ENCODE data around the gene MTX1.
"Not testable (repeated sequence)": the region's sequence is repeated elsewhere in the genome, so short reads cannot be mapped to it uniquely, and the experiment has no call there.

Gene MTX1

DNA sequence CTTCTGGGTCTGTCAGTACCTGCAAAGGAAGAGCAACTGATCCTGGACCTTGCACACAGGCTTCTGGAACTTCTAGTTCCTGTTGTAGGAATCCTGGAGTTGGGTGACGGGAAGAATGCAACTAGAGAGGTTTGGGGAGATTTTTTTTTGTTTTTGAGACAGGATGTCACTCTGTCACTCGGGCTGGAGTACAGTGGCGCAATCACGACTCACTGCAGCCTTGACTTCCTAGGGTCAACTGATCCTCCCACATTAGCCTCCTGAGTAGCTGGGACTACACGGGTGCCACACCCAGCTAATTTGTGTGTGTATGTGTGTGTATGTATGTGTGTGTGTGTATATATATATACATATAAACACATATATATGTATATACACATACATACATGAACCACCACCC is 28.0 kb downstream of the MTX1 start:
- no peak overlapping the region for H3K27ac ChIP-seq
- no peak for TF ChIP-seq ZFX (IDR thresholded peaks at IDR 0.05)
- TF ChIP-seq, protein P1, sequence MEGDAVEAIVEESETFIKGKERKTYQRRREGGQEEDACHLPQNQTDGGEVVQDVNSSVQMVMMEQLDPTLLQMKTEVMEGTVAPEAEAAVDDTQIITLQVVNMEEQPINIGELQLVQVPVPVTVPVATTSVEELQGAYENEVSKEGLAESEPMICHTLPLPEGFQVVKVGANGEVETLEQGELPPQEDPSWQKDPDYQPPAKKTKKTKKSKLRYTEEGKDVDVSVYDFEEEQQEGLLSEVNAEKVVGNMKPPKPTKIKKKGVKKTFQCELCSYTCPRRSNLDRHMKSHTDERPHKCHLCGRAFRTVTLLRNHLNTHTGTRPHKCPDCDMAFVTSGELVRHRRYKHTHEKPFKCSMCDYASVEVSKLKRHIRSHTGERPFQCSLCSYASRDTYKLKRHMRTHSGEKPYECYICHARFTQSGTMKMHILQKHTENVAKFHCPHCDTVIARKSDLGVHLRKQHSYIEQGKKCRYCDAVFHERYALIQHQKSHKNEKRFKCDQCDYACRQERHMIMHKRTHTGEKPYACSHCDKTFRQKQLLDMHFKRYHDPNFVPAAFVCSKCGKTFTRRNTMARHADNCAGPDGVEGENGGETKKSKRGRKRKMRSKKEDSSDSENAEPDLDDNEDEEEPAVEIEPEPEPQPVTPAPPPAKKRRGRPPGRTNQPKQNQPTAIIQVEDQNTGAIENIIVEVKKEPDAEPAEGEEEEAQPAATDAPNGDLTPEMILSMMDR (conservative IDR thresholded peaks at IDR 0.05): no peak

DNA sequence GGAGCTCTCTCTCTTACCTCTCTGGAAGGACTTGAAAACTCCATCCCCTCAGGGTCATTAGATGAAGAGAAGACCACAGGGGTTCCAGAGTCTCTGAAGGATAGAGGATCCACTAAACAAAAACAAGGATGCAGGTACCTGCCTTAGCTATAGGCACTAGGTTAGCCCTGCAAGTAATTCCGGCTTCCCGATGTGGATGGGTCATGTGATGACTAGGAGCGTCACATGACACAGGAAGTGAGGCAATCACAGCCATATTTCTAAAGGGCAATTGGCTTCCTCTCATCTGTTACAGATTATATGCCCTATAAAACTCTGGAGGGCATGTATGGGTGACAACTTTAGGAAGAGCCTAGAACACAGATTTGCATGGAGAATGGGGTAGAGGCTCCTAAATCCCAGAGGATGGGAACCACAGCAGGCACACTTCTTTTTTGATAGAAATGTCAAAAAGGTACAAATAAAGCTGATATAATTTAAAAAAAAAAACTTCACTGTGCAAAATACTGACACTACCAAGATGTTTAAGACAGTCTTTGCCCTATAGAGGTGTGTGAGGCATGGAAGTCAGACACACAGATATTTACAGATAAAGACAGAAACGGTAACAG is 32.7 kb downstream of the MTX1 start:
- H3K27ac ChIP-seq: no peak overlapping the region
- TF ChIP-seq ZFX (IDR thresholded peaks at IDR 0.05): no peak

DNA sequence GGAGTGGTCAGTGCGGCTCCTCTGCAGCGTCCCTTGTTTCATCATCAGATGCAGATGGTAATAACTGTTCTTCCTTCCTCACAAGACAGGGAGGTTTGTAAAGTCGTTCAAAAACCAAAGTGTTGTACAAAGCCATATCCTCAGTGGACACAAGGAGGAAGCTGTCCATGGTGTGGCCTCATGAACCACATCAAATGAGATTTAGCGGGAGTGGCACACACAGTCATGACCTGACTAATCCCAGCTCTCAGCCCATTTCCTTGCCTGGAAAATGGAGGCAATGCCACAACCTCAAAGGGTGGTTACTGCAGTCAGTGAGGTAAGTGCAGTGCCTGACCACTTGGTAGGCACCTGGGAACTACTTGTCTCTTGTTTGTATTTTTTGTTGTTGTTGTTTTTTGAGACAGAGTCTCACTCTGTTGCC is 33.4 kb downstream of the MTX1 start:
- H3K27ac ChIP-seq: no peak overlapping the region
- TF ChIP-seq, protein P1 (conservative IDR thresholded peaks at IDR 0.05): no peak
- no peak for TF ChIP-seq ZFX (IDR thresholded peaks at IDR 0.05)

DNA sequence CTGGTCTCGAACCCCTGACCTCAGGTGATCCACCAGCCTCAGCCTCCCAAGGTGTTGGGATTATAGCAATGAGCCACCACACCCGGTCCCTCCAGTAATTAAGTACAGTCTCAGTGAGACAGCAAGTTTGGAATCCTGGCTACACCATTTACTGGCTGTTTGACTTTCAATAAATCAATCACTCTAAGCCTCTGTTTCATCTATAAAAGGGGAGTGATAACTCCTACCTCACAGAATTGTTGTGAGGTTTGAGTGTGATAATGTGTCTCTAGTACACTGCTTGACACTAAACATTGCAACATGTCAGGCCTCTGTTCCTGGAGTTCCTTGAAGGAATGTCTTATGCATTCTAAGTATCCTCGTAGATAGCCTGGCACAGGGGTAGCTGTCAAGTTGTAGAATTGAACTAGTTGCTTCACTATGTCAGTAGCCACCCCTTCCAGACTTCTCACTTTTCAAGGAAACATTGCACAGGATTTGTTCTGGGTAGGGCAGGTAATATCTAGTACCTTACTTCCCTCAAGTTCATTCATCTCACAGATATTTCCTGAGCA is 34.4 kb downstream of the MTX1 start:
- H3K27ac ChIP-seq: no peak overlapping the region
- TF ChIP-seq, protein P1 (conservative IDR thresholded peaks at IDR 0.05): no peak
- no peak for TF ChIP-seq ZFX (IDR thresholded peaks at IDR 0.05)

DNA sequence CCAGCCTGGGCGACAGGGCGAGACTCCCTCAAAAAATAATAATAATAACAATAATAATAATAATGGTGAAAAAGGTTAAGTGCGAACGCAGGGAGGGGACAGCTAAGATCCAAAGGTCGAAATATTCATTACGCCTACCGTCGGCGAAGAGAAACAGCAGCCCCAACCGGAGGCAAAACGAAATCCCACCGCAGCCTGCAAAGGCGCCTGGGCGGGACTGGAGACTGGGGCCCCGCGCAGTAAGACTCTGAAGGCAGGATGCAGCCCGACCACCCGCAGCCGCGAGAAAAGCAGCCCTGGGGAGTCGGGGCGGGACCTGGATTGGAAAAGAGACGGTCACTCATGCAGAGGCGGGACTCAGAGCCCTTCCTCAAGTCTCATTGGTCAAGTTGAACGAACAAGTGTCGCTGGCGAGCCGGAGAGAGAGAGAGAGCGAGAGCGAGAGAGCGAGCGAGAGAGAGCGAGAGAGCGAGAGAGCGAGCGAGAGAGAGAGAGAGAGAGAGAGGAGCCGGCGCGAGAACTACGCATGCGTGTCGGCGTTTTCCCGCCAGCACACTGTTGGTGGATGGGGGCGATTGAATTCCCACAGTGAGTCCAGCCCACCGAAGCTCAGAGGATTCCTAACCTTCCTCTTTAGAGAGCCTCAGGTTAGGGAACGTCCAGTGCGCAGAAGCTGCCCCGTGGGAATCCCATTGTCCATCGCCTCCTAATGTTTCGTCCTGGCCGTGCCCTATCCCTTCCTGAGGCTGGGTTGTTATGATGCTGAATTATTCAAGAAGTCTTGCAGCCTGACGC is 36.1 kb downstream of the MTX1 start:
- H3K27ac ChIP-seq: peak overlapping the region; percentile 67
- TF ChIP-seq, protein P1 (conservative IDR thresholded peaks at IDR 0.05): no peak
- TF ChIP-seq ZFX (IDR thresholded peaks at IDR 0.05): no peak

DNA sequence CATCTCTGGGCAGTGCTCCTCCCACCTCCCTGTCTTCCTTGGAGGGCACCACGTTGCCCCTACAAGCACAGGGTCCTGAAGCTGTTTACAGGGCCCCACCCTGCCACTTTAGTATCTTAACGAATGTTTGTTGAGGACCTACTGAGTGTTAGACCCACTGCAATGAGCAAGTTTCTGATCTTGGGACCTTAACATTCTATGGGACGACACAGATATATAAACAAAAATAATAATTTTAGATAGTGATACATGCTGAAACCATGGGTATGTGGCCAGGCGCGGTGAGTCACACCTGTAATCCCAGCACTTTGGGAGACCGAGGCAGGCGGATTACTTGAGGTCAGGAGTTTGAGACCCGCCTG is 36.6 kb downstream of the MTX1 start:
- TF ChIP-seq, protein P1 (conservative IDR thresholded peaks at IDR 0.05): no peak
- no peak for TF ChIP-seq ZFX (IDR thresholded peaks at IDR 0.05)
- H3K27ac ChIP-seq: peak overlapping the region; percentile 67

DNA sequence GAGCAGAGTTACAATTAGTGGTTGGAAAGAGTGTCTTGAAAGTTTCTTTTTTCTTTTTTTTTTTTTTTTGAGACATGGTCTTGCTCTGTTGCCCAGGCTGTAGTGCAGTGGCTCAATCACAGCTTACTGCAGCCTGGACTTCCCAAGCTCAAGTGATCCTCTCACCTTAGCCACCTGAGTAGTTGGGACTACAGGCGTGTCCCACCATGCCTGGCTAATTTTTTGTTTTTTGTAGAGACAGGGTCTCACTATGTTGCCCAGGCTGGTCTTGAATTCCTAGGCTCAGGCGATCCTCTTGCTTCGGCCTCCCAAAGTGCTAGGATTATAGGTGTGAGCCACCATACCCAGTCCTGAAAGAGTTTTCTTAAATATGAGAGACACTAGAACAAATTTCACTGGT is 38.3 kb downstream of the MTX1 start:
- not testable (repeated sequence) for H3K27ac ChIP-seq

DNA sequence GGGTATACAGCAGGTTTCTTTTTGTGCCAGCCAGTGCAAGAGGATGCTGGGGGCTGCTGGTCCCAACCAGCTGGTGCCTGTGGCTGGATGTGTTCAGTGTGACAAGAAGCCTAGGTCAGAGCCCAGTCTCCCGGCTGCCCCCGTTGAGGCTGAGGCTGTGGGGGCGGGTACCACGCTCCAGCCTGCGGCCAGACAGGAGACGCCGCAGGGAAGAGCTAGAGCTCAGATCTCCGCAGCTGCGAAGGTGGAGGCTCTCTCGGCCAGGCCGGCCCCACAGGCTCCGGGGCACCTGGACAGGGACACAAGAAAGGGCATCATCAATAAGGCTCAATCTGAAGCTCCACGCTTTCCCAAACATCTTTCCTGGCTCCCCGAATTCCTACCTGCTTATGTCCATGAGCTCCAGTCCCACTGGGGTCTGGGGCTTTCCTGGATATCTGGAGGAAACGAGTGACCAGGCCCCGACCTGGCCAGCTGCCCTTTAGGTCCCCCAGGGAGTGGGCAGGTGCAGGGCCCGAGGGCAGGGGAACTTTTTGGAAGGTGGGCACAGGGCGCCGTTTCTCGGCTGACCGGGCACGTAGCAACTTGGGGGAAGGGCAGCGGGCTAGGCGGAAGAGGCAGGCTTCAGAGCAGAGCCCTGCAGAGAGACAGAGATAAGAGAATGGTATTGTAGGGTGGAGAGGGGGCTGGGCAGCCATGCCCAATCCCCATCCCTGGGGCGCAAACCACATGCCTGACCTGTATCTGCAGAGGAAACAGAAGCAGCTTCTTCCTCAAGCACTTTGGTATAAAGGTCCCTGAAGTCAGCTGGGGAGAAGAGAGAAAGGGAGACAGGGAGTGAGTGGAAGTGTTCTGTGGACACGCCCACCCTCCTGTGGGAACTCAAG is 39.4 kb downstream of the MTX1 start:
- no peak overlapping the region for H3K27ac ChIP-seq
- no peak for TF ChIP-seq ZFX (IDR thresholded peaks at IDR 0.05)
- TF ChIP-seq, protein P1 (conservative IDR thresholded peaks at IDR 0.05): no peak

Data from C4-2B (cell line).